ENCODE measurements around the gene DDHD1. TPM values are rescaled to one million over a fixed set of nuclear protein-coding genes. Genes with fewer than 3 reads are reported as not detected.
A peak's percentile ranks its signal among the peaks of the same experiment; 100 is the strongest.
"Not testable (repeated sequence)": the region's sequence is repeated elsewhere in the genome, so short reads cannot be mapped to it uniquely, and the experiment has no call there.

The DDHD1 gene
- polyA plus RNA-seq, 3 donors: 9.4 to 16.4 (median 11.6) TPM

DNA sequence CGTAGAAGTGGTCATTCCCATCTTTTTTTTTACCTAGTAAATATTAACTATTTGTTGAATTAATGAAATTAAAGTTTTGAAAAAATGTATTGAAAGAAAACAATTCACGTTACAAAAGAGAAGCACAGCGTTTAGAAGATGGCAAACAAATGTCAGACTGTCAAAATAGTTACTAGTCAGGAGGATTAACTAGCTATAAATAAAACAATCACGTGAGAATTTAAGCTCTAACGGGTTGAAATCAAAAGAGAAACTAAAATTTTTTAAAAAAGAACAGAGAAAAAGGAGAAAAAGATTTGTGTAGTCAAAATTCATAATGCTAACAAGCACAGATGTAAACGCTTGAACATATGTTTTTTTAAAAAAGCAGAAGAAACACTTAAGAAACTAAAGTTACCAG, 26.4 kb downstream of the DDHD1 start:
- no peak for DNase-seq (ENCODE audit: extremely low read depth in 1 of 11, low read depth in 9 of 11, low spot score in 4 of 11)

DNA sequence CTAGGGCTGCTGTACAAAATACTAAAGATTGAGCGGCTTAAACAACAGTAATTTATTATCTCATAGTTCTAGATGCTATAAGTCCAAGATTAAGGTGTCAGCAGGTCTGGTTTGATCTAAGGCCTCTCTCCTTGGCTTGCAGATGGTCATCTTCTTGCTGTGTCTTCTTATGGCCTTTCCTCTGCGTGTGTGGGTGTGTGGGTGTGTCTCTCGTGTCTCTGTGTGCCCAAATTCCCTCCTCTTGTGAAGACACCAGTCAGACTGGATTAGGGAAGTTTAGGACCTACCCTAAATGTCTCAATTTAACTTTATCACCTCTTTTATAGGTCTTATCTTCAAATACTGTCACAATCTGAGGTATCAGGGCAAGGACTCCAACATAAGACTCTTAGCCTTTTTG, 28.3 kb downstream of the DDHD1 start:
- no peak for DNase-seq (ENCODE audit: extremely low read depth in 1 of 11, low read depth in 9 of 11, low spot score in 4 of 11)

DNA sequence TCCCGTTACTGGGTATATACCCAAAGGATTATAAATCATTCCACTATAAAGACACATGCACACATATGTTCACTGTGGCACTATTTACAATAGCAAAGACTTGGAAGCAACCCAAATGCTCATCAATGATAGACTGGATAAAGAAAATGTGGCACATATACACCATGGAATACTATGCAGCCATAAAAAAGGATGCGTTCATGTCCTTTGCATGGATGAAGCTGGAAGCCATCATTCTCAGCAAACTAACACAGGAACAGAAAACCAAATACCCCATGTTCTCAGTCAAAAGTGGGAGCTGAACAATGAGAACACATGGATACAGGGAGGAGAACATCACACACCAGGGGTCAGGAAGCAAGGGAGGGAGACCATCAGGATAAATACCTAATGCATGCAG, 31.7 kb downstream of the DDHD1 start:
- DNase-seq (ENCODE audit: extremely low read depth in 1 of 11, low read depth in 9 of 11, low spot score in 4 of 11): not testable (repeated sequence)

DNA sequence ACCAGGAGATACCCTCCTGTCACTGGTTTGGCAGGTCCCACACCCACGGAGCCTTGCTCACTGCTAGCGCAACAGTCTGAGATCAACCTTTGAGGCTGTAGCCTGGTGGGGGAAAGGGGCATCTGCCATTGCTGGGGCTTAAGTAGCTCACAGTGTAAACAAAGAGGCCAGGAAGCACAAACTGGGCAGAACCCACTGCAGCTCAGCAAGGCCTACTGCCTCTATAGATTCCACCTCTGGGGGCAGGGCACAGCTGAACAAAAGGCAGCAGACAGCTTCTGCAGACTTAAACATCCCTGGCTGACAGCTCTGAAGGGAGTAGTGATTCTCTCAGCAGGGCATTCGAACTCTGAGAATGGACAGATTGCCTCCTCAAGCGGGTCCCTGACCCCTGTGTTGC, 35.6 kb downstream of the DDHD1 start:
- DNase-seq (ENCODE audit: extremely low read depth in 1 of 11, low read depth in 9 of 11, low spot score in 4 of 11): not testable (repeated sequence)

DNA sequence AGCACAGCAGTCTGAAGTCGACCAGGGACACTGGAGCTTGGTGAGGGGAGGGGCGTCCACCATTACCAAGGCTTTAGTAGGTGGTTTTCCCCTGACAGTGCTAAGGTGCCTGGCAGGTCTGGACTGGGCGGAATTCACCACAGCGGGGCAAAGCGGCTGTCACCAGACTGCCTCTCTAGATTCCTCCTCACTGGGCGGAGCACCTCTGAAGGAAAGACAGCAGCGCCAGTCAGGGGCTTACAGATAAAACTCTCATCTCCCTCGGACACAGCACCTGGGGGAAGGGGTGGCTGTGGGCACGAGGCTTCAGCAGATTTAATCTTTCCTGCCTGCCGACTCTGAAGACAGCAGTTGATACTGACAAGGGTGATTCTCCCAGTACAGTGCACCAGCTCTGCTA, 39.1 kb downstream of the DDHD1 start:
- no peak for DNase-seq (ENCODE audit: extremely low read depth in 1 of 11, low read depth in 9 of 11, low spot score in 4 of 11)

DNA sequence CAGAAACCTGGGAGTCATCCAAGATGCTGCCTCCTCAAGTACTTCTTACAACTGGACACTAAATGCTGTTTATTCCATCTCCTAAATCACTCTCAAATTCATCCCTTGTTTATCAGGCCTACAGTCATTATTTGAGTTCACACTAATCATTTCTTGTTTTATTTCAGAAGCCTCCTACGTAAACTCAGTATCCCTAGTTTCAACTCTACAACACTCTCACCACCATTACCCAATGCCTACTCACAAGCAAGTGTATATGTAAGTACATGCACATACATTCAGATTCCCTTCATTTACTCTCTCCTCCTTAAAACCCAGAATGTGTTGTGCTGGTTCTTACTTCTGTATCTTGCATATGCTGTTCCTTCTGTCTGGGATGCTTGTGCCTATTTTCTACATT, 43.0 kb downstream of the DDHD1 start:
- DNase-seq (ENCODE audit: extremely low read depth in 1 of 11, low read depth in 9 of 11, low spot score in 4 of 11): no peak

DNA sequence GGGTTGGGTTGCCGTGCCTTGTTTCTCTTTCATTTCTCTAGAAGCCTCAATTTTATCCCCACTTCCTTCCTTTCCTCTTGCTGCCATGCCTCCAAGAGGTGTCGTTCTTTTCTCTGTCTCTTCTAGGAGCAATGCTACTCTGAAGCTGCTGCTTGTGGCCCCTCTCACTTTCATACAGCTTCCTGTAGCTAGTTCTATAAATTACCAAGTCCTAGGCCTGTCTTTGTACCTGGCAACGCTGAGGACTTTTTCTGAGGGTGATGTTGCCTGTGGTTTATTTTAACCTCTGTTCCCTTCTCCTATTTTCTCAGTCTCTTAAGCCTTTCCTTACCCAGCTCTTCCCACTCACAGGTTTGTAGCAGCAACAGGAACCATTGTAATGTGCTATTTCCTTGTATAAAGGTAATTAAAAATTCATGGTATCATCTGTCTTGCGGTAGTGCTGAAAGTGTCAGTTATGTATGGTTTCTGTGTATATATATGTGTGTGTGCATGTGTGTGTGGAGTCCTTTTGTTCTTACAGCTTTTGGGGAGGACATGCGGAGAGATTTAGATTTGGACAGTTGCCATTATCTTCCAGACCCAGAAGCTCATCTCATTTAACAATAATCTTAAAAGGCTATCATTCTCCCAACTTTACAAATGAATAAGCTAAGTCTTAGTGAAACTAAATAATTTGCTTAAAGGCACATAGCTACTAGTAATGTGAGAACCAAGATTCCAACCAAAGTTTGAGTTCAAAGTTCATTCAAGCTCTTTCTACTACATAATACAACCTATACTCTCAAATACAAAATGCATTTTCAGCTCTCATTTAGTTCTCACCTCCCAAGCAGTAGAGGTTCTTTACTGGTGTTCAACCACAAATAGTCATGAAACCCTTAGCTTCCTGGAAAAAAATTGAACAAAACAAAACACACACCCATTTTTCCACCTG, 43.8 kb downstream of the DDHD1 start:
- DNase-seq (ENCODE audit: extremely low read depth in 1 of 11, low read depth in 9 of 11, low spot score in 4 of 11): no peak

DNA sequence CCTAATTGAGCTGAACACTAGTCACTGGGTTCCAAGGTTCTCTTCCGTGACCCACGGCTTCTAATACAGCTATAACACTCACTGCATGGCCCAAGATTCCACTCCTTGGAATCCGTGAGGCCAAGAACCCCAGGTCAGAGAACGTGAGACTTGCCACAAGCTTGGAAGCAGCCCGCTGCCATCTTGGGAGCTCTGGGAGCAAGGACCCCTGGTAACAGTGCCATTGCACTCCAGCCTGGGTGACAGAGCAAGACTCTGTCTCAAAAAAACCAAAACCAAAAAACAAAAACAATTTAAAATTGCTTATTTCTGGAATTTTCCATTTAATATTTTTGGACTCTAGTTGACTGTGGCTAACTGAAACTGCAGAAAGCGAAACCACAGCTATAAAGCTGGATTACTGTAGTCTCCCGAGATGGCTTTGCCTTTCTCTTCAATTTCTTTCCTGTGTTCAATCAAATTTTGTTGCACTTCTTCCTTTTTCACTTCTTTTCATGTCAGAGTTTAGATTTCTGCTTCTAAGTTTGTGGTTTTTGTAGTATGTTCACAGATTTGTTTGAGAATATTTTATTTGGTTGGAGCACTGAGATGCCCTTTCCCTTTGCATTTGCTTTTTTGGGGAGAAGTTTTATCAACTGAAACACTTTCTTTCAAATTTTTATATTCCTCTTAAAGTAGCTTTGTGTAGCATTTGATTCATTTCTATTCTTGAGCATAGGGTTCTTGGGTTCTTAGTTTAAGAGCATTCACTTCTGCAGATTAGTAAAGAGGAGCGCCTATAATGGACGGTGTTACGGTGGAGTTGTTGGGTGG, 44.6 kb downstream of the DDHD1 start:
- no peak for DNase-seq (ENCODE audit: extremely low read depth in 1 of 11, low read depth in 9 of 11, low spot score in 4 of 11)

DNA sequence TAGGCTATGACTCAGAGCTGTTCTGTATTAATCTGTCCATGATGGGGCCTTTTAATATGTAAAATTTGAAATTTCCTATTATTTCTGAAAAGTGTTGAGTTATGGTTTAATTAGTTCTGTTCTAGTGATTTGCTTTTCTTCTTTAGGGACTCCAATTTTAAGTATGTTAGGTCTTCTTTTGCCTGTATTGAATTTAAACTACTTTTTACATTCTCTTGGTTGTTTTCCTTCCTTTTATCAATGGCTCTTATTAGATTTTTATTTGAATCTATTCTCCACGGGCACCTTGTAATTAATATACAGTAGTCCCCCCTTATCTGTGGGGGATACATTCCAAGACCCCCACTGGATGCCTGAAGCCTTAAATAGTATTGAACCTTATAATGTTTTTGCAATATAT, 46.4 kb downstream of the DDHD1 start:
- no peak for DNase-seq (ENCODE audit: extremely low read depth in 1 of 11, low read depth in 9 of 11, low spot score in 4 of 11)

DNA sequence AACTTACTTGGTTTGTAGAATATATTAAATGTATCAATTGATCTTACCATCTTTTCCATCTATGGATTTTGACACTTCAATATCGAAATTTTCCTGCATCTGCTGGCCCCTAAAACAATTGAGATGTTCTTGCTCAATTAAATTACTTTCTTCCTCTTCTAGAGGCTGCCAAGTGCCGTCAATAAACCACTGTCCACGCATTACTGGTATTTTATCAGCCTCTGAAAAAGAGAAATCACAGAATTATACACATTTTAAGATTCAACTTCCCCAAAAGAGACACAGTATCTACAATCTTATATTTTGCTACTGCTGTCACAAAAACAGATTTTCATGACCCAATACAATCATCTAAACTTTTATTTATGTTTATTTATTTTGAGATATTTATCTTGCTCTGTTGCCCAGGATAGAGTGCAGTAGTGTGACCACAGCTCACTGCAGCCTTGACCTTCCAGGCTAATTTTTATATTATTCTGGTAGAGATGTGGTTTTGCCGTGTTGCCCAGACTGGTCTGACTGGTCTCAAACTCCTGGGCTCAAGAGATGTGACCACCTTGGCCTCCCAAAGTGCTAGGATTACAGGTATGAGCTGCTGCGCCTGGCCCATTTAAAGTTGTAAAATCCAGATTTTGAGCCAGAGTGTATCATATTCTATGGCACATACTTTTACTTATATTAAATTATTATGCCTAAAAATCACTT, 49.3 kb downstream of the DDHD1 start:
- no peak for DNase-seq (ENCODE audit: extremely low read depth in 1 of 11, low read depth in 9 of 11, low spot score in 4 of 11)

DNA sequence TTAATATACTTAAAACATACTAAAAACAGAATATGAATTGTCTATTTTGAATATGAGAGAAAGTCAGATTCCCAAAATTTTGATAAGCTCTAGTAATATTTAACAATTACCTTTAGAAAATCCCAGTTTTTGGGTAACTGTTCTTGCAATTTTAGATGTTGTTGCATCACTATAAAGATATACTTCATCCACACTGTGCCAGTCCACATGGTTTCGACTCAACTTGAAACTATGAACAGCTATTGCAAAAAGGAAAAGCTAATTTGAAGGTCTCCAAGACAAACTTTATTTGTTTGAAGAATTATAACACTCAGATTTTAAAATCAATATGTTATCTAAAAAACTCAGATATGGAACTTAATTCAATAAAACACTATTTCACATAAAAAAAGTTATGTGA, 59.9 kb downstream of the DDHD1 start:
- DNase-seq (ENCODE audit: extremely low read depth in 1 of 11, low read depth in 9 of 11, low spot score in 4 of 11): no peak

DNA sequence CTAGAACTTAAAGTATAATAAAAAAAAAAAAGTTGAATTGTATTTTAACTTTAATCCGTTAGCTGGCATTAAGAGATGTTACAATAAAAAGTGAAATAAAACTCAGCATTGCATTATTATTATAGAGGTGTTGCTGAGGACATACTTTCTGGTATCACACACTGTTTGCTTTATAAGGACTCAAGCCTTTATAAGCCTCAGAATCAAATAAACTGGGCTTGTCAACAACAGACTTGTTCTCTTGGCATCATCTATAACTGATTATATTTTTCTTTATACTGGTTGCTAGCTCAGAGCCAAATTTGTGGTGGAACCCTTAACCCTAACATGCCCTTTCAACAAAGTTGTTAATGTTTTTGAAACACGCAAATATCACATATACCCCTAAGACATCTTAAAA, 62.3 kb downstream of the DDHD1 start:
- DNase-seq (ENCODE audit: extremely low read depth in 1 of 11, low read depth in 9 of 11, low spot score in 4 of 11): no peak

DNA sequence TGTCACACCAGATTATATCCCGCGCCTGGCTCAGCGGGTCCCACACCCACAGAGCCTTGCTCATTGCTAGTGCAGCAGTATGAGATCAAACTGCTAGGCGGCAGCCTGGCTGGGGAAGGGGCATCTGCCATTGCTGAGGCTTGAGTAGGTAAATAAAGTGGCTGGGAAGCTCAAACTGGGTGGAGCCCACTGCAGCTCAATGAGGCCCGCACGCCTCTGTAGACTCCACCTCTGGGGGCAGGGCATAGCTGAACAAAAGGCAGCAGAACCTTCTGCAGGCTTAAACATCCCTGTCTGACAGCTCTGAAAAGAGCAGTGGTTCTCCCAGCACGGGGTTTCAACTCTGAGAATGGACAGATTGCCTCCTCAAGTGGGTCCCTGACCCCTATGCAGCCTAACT, 68.2 kb downstream of the DDHD1 start:
- DNase-seq (ENCODE audit: extremely low read depth in 1 of 11, low read depth in 9 of 11, low spot score in 4 of 11): not testable (repeated sequence)

DNA sequence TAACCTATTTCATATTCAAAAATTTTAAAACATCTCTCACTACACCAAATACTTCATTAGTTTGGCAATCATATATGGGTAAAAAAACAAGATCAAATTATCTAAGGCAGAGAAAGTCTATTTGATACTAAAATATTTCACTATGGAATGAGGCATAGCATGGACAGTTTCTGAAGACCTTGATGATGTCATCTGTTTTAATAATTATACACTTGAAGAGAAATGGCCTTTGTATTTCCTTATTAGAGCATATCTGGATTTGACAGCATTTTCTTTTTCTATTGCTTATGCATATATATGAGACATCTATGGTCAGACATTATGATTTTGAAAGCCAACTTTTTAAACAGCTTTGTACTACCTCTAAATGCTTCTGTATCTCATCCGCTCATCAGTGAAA, 88.6 kb downstream of the DDHD1 start:
- DNase-seq (ENCODE audit: extremely low read depth in 1 of 11, low read depth in 9 of 11, low spot score in 4 of 11): no peak

DNA sequence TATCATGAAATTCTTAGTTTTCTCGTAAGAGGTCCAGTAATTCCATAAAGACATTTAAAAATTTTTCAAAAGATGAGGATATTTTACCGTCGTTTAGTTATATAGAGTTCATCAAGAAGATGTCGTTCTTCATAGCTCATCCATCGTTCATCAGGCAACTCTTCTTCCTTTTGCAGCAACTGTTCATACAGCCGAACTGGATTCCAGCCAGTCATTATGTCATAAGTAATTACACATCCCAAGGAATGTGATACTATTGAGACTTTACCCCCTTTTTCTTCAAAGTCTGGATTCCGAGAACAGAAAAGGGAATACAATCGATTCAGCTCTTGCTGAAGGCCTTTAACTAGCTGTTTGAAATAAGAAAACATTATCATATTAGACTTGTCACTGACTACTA, 90.3 kb downstream of the DDHD1 start:
- no peak for DNase-seq (ENCODE audit: extremely low read depth in 1 of 11, low read depth in 9 of 11, low spot score in 4 of 11)

DNA sequence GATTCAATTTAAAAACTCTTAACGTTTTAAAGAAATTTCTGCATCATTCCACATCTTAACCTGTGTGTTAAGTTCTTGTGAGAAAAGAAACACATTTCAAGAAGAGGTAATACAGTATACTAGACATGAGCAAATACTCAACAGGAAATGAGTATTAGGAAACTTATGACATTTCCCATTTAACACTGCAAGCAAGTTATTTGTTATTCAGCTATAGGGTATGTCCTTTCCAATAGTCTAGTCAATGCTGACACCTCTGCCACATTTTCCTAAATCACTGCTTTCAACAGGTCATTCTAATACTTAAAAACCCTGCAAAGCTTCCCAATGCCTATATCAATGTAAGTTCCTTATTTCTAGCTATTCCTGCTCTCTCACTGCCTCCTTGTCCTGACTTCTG, 93.1 kb downstream of the DDHD1 start:
- DNase-seq (ENCODE audit: extremely low read depth in 1 of 11, low read depth in 9 of 11, low spot score in 4 of 11): no peak

DNA sequence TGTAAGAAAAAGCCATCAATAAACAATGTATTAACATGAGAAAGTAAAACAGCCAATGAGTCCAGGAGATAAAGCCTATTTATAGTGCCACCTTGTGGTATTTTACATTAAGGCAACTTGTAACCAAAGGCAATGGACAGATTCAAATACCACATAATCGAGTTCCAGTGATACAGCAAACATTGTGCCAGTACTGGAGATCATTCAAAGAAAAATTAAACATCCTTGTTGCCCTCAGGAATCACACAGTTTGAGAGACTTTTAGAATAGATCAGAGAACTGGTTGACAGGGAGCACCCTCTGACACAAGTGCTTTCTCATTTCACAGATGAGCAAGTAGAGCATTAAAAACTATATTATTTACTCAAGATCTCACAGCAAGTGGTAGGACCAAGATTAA, 98.1 kb downstream of the DDHD1 start:
- peak in 5 of 11 donors; percentile 36 to 60 (median 44) for DNase-seq (ENCODE audit: extremely low read depth in 1 of 11, low read depth in 9 of 11, low spot score in 4 of 11)

DNA sequence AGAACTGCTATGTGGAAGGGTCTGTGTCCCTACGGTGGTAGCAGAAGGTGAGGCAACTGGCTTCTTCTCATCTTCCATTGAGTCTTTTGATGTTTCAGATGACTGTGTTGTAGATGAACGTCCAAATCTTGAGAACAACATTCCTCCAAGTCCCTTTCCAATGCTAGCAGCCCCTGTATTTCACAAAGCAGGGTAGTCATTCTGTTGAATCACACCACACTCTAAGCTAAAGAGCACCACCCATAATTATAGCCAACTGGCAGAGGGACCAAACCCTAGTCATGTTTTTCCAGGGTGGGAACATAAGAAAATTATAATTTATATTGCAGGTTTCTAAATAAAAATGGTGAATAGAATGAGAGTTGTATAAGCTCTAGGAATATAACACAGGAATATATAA, 98.7 kb downstream of the DDHD1 start:
- no peak for DNase-seq (ENCODE audit: extremely low read depth in 1 of 11, low read depth in 9 of 11, low spot score in 4 of 11)

DNA sequence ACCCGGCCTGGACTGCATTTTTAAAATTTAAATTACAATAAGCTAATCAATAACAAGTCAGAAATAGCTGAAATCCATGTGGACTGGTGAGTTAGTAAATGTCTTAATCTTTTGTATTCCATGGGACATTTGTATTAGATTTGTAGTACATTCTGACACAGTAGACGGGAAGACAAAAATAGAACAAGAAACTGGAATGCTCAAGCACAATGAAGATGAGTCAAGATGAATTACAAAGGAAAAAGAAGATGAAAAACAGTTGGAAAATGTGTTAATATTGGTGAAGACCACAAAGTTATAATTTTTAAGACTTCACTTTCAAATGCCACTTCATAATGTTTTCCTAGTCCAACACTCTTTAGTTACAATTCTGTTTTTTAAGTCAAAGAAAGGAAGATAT, 104.5 kb downstream of the DDHD1 start:
- DNase-seq (ENCODE audit: extremely low read depth in 1 of 11, low read depth in 9 of 11, low spot score in 4 of 11): no peak
